Neural crest cell (in vitro differentiated cells): ENCODE results near the gene EVA1A. TPM values are rescaled to one million over a fixed set of nuclear protein-coding genes. Genes with fewer than 3 reads are reported as not detected.

Experiments used
- DNase-seq: peaks from one replicate; pipeline ENCODE4 v3.0.0; 2021; ENCODE audit warnings: low read depth, mixed read lengths, low spot score
- H3K27ac Mint-ChIP-seq: one replicate; pipeline ENCODE4 v1.8.0; 2021; ENCODE audit warnings: mild to moderate bottlenecking, mixed read lengths; ENCODE audit not compliant: unreplicated experiment
- H3K27me3 Mint-ChIP-seq: 2 replicates; pipeline ENCODE4 v1.8.0; 2021; ENCODE audit warnings: low read depth, mild to moderate bottlenecking, mixed read lengths
- H3K36me3 Mint-ChIP-seq: 2 replicates; pipeline ENCODE4 v1.8.0; 2021; ENCODE audit warnings: low read depth, mild to moderate bottlenecking, mixed read lengths
- H3K4me1 Mint-ChIP-seq: 2 replicates; pipeline ENCODE4 v1.8.0; 2021; ENCODE audit warnings: mixed read lengths
- H3K4me3 Mint-ChIP-seq: one replicate; pipeline ENCODE4 v1.8.0; 2021; ENCODE audit warnings: mild to moderate bottlenecking, mixed read lengths
- H3K9me3 Mint-ChIP-seq: 2 replicates; pipeline ENCODE4 v1.8.0; 2021; ENCODE audit warnings: mixed read lengths
- CTCF ChIP-seq: fragments of 200-600 bp; sonication (generic); conservative IDR thresholded peaks from 2 replicates; pipeline ENCODE4 v1.5.0; 2021; ENCODE audit warnings: antibody characterized with exemption, mild to moderate bottlenecking
- total RNA-seq: library from RNA; stranded (reverse); gene quantifications from 2 replicates; pipeline ENCODE4 v1.2.1, GENCODE V29; 2021

Gene EVA1A
- total RNA-seq, 1 donor from 2014 or later = 3.8 TPM

DNA sequence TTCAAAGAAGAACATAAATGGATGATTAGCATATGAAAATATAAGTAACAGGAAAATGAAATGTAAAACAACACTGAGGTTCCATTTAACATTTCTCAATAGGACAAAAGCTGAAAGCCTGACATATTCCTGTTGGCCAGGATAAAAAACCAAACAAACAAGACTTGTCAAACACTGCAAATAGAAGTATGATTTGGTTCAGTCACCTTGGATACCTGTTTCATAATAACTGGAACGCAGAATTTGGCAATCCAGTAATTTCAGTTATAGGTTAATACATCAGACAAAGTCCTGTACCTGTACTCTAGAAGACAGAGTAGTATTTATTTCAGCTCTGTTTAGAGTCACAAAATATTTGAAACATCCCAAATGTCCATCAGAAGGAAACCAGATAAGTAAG, 16.5 kb upstream of the EVA1A start:
- Mint-ChIP-seq H3K27me3 (no peaks in the 10 kb centered on the region), H3K4me3 (no peak overlapping the region), H3K36me3 (peaks cover 2% of the 10 kb centered on the region), H3K4me1 (no peaks in the 10 kb centered on the region), H3K27ac (no peak overlapping the region), H3K9me3 (peaks cover 4% of the 10 kb centered on the region)
- TF ChIP-seq CTCF = no peak
- no peak for DNase-seq

DNA sequence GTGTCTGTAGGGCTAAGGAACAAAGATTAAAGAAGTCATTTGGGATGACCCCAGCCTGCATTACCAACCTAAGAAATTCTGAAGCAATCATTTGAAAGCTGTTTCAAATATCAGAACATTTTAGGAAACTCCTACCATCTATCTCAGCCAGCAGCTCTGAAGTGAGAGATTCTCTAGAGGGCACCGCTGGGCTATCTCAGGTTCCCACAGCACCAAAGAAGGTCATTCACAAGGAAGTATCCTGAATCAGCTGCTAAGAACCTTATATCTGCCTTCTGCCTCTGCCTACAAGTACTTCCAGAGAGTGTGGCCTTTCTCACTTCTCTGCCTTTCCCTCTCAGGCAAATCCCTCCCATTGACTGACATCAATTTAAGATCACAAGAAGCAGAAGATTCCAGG, 13.4 kb upstream of the EVA1A start:
- TF ChIP-seq CTCF = no peak
- H3K9me3 Mint-ChIP-seq = peaks cover 2% of the 10 kb centered on the region

DNA sequence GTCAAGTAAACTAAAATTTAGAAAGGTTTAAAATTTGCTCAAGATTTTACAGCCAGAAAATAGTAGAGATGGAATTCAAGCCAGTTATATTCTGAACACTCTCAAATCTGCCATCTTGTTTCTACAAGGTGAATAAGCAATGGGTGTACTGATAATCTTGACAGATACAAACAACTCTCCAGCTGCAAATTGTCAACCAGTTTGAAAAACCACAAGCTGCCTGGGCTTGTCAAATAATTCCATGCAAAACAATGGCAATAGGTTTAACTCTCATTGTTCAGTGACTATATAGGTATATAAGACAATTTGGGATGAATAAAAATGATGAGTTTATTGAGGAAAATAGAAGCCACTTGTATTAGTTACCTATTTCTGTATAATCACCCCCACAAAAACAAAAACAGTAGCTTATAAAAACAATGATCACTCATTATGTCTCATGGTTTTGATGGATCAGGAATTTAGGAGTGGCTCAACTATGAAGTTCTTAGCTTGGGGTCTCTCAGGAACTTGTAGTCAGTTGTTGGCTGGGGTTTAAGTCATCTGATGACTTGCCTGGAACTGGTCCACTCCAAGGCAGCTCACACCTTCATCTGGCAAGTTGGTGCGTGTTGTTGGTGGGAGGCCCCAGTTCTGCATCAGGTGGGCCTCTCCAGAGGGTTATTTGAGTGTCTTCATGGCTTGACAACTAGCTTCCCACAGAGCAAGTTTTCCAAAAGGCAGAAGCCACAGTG, 12.6 kb upstream of the EVA1A start:
- peaks cover 3% of the 10 kb centered on the region for H3K9me3 Mint-ChIP-seq
- peaks cover 17% of the 10 kb centered on the region for H3K4me1 Mint-ChIP-seq
- no peak overlapping the region for H3K27ac Mint-ChIP-seq

More for the DNA sequence above, 13.4 kb upstream of the EVA1A start:
- no peak for DNase-seq
- no peak overlapping the region for H3K4me3 Mint-ChIP-seq
- no peak overlapping the region for H3K27ac Mint-ChIP-seq
- H3K4me1 Mint-ChIP-seq = peaks cover 17% of the 10 kb centered on the region
- H3K27me3 Mint-ChIP-seq = peaks cover 4% of the 10 kb centered on the region
- H3K36me3 Mint-ChIP-seq = no peaks in the 10 kb centered on the region

GRCh38 chr2:75571730-75572430, 11.1 kb upstream of the EVA1A start:
- Mint-ChIP-seq H3K27ac (no peak overlapping the region), H3K9me3 (peaks cover 3% of the 10 kb centered on the region), H3K36me3 (no peaks in the 10 kb centered on the region), H3K27me3 (peaks cover 4% of the 10 kb centered on the region), H3K4me3 (no peak overlapping the region), H3K4me1 (peaks cover 17% of the 10 kb centered on the region)
- TF ChIP-seq CTCF = no peak
- DNase-seq = no peak

More for the DNA sequence above, 12.6 kb upstream of the EVA1A start:
- Mint-ChIP-seq H3K27me3 (peaks cover 4% of the 10 kb centered on the region), H3K36me3 (no peaks in the 10 kb centered on the region), H3K4me3 (no peak overlapping the region)
- no peak for TF ChIP-seq CTCF
- no peak for DNase-seq

GRCh38 chr2:75570948-75571729, 10.4 kb upstream of the EVA1A start:
- no peaks in the 10 kb centered on the region for H3K36me3 Mint-ChIP-seq
- H3K4me1 Mint-ChIP-seq = peaks cover 17% of the 10 kb centered on the region
- no peak overlapping the region for H3K27ac Mint-ChIP-seq
- peaks cover 3% of the 10 kb centered on the region for H3K9me3 Mint-ChIP-seq
- H3K27me3 Mint-ChIP-seq = peaks cover 4% of the 10 kb centered on the region
- no peak for TF ChIP-seq CTCF
- H3K4me3 Mint-ChIP-seq = no peak overlapping the region
- no peak for DNase-seq
